ENCODE measurements around the gene STAC2. TPM values are rescaled to one million over a fixed set of nuclear protein-coding genes. Genes with fewer than 3 reads are reported as not detected.
A peak's percentile ranks its signal among the peaks of the same experiment; 100 is the strongest.

STAC2 gene
- total and polyA plus RNA-seq, 2 of the 13 experiments (the other 11 are each of a cell fraction or from before 2014, with no cell fraction given) = not detected

GRCh38 chr17:39239640-39240314 is 14.0 kb upstream of the STAC2 start (continued):
- TF ChIP-seq CSRNP1 (CRISPR knock-in tag; IDR thresholded peaks at IDR 0.05) = no peak
- TF ChIP-seq ZBTB26 (CRISPR knock-in tag; IDR thresholded peaks at IDR 0.05; ENCODE audit: borderline replicate concordance) = no peak
- no peak for TF ChIP-seq HIVEP1 (CRISPR knock-in tag; IDR thresholded peaks at IDR 0.05)
- peak; percentile 49; the same call in 1 of the 2 replicates for TF ChIP-seq ZNF331 (CRISPR knock-in tag; IDR thresholded peaks at IDR 0.05)
- no peak for TF ChIP-seq ZFP36 (IDR thresholded peaks at IDR 0.05; ENCODE audit: borderline replicate concordance, low read depth, low read length, partially characterized antibody)
- no peak for TF ChIP-seq ZNF260 (CRISPR knock-in tag; IDR thresholded peaks at IDR 0.05; ENCODE audit: borderline replicate concordance, low read depth)
- TF ChIP-seq ZNF629 (CRISPR knock-in tag; conservative IDR thresholded peaks at IDR 0.05) = no peak
- TF ChIP-seq NPAS2 (CRISPR knock-in tag; IDR thresholded peaks at IDR 0.05; ENCODE audit: borderline replicate concordance) = no peak
- TF ChIP-seq UBTF (CRISPR knock-in tag; IDR thresholded peaks at IDR 0.05) = peak; percentile 50
- TF ChIP-seq RFXANK (CRISPR knock-in tag; IDR thresholded peaks at IDR 0.05) = no peak
- no peak for TF ChIP-seq CEBPG (CRISPR knock-in tag; IDR thresholded peaks at IDR 0.05)
- no peak; the same call in 1 of the 2 replicates for TF ChIP-seq KDM4B (CRISPR knock-in tag; IDR thresholded peaks at IDR 0.05)
- TF ChIP-seq MBNL3 (CRISPR knock-in tag; conservative IDR thresholded peaks at IDR 0.05) = no peak
- no peak for TF ChIP-seq ZBTB40 (IDR thresholded peaks at IDR 0.05)
- no peak for TF ChIP-seq ZBTB40 (CRISPR knock-in tag; IDR thresholded peaks at IDR 0.05)
- TF ChIP-seq ERF (CRISPR knock-in tag; IDR thresholded peaks at IDR 0.05) = no peak
